SIG-M5 treated with dmso at 0.1 percent for 504 hours (cell line): Measurements from ENCODE around the gene NEDD4.
A peak's percentile ranks its signal among the peaks of the same experiment; 100 is the strongest.
"Not testable (repeated sequence)": the region's sequence is repeated elsewhere in the genome, so short reads cannot be mapped to it uniquely, and the experiment has no call there.

Experiments used
- DNase-seq: peaks from one replicate; lab custom pipeline; 2025; ENCODE audit not compliant: unreplicated experiment; lab: John Stamatoyannopoulos, UW

NEDD4 gene

GRCh38 chr15:55897560-55898336 lies 95.7 kb downstream of the NEDD4 start:
- peak; percentile 25 for DNase-seq

DNA sequence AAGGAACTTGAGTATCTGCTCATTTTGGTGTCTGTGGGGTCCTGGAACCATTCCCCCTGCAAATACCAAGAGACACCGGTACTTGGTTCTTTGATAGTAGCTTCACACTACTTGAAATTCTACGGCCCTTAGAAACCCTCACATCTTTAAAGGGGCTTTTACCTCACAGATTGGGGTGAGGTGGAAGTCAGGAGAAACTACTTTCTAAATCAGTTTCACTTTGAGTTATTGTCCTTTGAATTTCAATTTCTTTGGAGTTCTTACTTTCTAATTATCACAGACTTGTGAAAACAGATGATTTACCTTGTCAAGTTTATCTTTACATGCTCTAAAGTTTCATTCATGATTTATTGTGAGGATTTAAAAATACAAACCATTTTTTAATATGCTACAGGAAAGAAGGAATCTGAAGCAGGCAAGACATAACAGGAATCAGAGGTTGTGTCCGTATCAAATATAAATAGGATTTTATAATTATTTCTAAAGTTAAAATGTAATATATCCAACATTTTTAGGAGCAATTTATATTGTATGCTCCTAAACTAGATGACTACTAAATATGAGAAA lies 98.9 kb downstream of the NEDD4 start:
- DNase-seq: no peak

- DNase-seq: no peak
These were observed 99.6 kb downstream of the NEDD4 start for GRCh38 chr15:55893852-55894251.

DNA sequence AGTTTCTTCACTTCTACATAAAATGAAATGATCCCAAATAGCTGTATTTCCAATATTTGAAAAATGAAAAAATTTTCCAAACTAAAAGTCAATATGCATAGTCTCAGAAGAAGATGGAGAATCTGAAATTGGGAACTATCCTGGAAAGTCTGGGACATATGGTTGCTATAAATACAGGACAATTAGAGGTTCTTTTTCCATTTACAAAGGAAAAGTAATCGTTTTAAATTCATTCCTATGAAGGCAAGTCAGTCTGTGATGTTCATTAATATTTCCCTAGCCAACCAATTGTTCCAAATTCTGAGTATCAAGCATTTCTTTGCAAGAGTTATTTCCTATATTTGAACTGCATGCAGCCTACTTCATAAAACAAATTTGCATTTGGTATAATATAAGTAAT lies 102.2 kb downstream of the NEDD4 start:
- DNase-seq: no peak

GRCh38 chr15:55884223-55884622 lies 109.2 kb downstream of the NEDD4 start:
- DNase-seq: no peak

- DNase-seq: no peak
These were observed 114.2 kb downstream of the NEDD4 start for GRCh38 chr15:55879181-55879580.

DNA sequence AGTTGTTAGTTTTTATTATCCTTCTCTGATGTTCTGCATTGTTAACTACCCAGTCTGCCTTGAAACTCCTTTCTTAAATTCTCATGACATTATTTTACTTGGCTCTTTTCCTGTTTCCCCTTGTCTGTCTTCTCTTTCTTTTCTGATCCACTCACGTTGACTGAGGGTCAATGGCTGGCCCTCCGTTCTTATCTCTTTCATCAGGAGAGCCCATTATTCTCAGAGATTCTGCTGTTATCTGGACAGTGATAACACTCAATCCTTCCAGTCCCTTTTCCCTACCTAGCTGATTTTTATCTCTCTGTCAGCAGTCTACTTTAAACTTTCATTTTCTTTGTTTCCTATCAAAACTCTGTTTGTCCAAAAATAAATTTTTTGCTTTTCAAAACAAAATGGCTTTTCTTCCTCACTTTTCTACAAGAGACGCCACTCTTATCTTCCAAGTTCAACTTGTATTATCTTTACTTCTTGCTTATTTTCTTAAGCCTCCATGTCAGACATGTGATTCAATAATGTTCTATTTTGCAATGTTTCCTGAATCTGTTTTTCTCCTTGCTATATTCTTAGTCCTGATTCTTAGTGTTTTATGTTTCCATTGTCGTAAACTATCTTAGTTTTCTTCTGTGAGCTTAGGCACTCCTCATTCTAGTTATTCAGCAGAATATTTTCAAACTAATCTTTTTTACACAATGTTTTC lies 120.2 kb downstream of the NEDD4 start:
- no peak for DNase-seq

DNA sequence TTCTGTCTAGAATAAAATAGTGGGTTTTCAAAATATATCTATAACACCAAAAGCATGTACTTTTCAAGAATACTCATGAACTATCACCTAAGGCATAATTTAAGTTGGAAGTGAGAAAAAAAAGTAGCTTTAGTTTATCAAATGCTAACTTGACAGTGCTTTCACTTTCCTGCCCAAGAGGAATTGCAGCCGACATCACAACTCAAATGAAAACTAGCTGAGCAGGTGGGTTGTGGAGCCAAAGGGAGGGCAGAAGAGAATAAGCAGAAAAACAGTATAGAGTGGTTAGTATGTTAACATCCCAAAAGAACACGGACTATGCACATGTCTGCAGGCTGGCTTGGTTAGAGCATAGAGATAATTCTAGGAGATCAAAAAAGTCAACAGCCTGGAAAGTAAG lies 120.9 kb downstream of the NEDD4 start:
- DNase-seq: no peak

DNA sequence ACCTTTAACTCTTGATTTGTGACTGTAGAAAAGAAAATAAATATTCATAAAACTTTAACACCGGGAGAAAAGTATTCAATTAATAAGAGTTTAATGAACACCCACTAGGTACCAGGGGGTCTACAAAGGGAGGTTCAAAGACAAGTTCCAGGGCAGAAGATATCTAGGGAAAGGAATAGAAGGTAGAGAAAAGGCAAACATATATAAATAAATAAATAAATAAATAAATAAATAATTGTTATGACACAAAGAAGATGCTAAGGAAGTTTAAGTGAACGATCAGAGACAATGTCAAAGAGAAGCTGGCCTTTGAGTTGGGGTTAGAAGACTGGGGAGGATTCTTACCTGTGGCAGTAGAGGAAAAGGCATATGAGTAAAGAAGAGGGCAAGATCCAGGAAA lies 123.8 kb downstream of the NEDD4 start:
- DNase-seq: no peak

DNA sequence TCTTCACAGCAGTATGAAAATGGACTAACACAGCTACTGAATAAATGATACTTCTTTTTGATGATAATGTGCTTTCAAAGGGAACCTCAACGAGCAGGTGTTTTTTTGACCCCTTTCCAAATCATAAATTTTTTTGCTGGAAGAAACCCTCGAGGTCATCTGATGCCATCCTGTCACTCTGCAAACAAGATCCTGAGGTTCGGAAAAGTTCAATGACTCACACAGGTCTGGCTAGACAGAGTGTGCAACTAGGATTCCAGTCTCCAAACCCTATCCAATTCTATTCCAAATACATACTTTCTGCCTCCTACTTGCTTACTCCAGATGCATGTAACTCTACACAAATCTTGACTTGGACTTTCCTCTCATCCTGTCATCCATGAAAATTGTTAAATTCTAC lies 124.7 kb downstream of the NEDD4 start:
- DNase-seq: no peak

GRCh38 chr15:55868291-55868690 lies 125.1 kb downstream of the NEDD4 start:
- not testable (repeated sequence) for DNase-seq

GRCh38 chr15:55863911-55864310 lies 129.5 kb downstream of the NEDD4 start:
- no peak for DNase-seq

DNA sequence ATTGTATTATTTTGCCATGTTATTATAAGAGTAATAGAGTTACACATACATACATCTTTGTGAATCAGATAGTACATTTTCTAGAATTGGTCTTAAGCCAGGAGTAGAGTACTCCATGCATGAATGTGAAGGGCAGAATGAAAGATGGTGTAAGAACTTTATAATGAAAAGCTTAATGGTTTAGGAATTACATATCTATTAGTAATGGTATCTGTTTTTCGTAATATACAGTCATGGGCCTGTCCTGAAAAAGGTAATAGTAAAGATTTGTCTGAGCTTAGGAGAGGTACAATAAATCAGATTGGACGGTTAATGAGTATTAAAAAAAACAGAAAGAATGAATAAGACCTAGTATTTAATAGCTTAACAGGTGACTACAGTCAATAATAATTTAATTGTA lies 132.3 kb downstream of the NEDD4 start:
- no peak for DNase-seq

DNA sequence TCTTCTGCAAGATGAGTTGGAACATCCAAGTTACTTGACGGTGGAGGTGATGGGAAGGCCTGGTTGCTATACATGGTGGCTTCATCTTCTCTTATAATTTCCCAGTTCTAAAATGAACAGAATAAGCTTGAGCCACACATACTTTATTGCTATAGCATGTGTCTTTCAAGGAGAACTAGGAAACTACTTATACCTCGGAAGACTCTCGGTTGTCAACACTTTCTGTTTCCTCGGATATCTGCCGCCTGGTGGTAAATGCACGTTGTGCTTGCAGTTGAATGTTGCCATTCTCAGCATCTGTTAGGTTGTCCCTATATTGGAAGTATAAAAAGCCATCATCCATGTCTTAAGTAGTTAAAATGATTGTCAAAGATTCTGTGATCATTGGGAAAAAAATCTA lies 132.9 kb downstream of the NEDD4 start:
- no peak for DNase-seq

DNA sequence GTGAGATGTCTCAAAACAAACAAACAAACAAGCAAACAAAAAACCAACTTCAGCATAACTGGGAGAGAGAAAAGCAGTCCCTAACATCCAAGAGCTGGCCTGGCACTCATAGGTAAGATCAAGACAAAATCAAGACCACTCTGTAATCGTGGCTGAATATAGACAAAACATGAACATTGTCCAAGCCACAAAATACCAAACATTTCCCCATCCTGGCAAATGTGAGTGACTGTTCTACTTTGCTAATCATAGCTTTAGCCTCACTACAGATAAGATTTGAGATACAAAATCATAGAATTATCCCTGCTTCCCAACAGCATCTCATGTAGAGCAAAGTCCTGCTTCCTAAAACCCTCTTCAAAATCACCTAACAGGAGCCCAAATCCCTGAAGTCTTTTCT lies 133.7 kb downstream of the NEDD4 start:
- no peak for DNase-seq

DNA sequence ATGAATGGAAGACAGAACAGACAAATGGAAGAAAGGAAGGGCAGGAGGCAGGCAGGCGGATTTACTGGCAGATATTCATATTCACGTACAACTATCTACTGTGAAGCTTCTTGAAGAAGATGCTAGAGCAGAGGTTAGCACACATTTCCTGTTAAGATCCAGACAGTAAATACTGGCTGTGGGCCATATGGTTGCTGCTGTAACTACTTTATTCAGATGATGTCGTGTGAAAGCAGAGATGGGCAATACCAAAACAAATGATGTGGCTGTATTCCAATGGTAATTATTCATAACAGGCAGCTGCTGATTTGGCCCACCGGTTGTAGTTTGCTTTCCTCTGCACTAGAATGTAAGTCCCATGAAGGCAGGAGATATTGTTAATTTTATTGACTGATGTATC lies 134.8 kb downstream of the NEDD4 start:
- DNase-seq: no peak

DNA sequence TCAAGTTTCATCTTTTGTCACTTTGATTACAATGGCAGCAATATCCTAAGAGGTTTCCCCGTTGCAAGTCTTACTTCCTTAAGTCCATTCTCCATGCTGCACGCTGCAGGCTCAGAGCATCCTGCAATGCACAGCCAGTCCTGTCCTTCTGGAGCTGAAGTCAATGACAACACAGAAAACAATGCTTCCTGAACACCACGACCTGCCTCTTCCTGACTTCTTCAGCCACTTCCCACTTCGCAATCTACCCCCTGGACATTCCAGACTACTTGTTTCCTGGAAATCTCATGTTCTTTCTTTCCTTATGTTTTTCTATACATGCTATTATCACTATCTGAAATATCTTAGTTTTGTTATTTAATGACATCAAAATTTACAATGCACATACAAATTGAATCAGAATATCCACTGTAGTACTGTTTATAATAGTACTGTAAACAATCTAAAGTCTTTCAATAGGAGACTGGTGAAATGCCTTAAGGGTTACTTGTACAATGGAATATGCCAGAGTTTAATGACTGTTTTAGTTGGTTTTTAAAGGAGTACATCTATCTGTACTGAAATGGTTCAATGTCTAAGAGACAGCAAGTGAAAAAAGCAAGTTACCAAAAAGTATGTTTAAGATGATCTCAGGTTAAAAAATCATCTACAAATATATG lies 136.8 kb downstream of the NEDD4 start:
- DNase-seq: no peak

- DNase-seq: no peak
These were observed 140.3 kb downstream of the NEDD4 start for GRCh38 chr15:55853134-55853533.

- DNase-seq: peak; percentile 49
These were observed 147.2 kb downstream of the NEDD4 start for GRCh38 chr15:55846116-55846707.

DNA sequence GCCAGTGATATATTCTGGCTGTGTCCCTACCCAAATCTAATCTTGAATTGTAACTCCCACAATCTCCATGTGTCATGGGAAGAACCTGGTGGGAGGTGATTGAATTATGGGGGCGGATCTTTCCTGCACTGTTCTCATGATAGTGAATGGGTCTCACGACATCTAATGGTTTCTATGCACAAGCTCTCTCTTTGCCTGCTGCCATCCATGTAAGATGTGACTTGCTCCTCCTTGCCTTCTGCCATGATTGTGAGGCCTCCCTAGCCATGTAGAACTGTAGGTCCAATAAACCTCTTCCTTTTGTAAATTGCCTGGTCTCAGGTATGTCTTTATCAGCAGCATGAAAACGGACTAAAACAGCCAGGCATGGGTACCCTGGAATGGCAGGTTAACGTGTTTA lies 150.5 kb downstream of the NEDD4 start:
- DNase-seq: not testable (repeated sequence)

DNA sequence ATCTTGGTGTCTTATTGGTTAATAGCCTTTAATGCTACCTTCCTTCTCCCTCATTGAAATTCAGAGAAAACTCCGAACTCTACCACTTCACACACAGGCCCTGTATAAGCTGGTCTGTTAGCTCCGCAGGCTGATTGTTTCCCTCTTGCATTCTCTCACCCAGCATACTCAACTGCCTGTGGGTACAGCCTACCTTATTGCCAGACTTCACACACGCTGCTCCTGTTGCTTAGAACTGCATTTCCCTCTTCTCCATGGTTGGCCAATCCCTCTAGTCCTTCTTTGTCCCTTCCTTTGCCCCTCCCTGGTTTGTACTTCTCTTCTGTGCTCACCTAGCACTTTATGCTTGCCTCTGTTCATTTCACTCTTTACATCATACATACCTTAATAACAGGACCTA lies 157.5 kb downstream of the NEDD4 start:
- no peak for DNase-seq
